CD8-positive, alpha-beta memory T cell (primary cell): Measurements from ENCODE around the gene TNFRSF25. TPM values are rescaled to one million over a fixed set of nuclear protein-coding genes. Genes with fewer than 3 reads are reported as not detected.

Experiments
- CTCF ChIA-PET: fragments of 350-600 bp; sonication (Branson Sonifier 250); formaldehyde crosslinking; loops from one replicate; lab custom pipeline; 2021; ENCODE audit warnings: antibody characterized with exemption; lab: Charles Lee
- POLR2A ChIA-PET: fragments of 350-600 bp; sonication (Branson Sonifier 250); formaldehyde crosslinking; loops from one replicate; lab custom pipeline; 2021; ENCODE audit warnings: antibody characterized with exemption; lab: Charles Lee
- DNase-seq, 5 donors: peaks; one replicate each; pipeline versions ENCODE4 v3.0.0 to v3.0.0-alpha.2; 2020 to 2022; ENCODE audit warnings: mixed read lengths in 1 of 5
- H3K27ac ChIP-seq: one replicate; pipeline ENCODE4 v1.7.0; 2013; ENCODE audit warnings: low read depth, mild to moderate bottlenecking, low read length, moderate library complexity
- H3K27me3 ChIP-seq: 2 replicates; pipeline ENCODE4 v1.7.0; 2013; ENCODE audit warnings: low read length, mild to moderate bottlenecking; ENCODE audit not compliant: insufficient read depth, poor library complexity, severe bottlenecking
- H3K36me3 ChIP-seq: 2 replicates; pipeline ENCODE4 v1.7.0; 2013; ENCODE audit warnings: mild to moderate bottlenecking, low read length, moderate library complexity; ENCODE audit not compliant: insufficient read depth
- H3K4me1 ChIP-seq: 2 replicates; pipeline ENCODE4 v1.7.0; 2013; ENCODE audit warnings: mild to moderate bottlenecking, low read length, moderate library complexity; ENCODE audit not compliant: insufficient read depth
- H3K4me3 ChIP-seq: 2 replicates; pipeline ENCODE4 v1.7.0; 2013; ENCODE audit warnings: mild to moderate bottlenecking, low read length
- H3K9me3 ChIP-seq: 2 replicates; pipeline ENCODE4 v1.7.0; 2013; ENCODE audit warnings: mild to moderate bottlenecking, low read length
- H3K27ac Mint-ChIP-seq, 8 donors: one replicate each; pipeline ENCODE4 v1.8.0; 2020 to 2021; ENCODE audit warnings: mixed read lengths in 8 of 8, mild to moderate bottlenecking in 6 of 8, inconsistent platforms in 3 of 8, moderate library complexity in 3 of 8
- H3K27me3 Mint-ChIP-seq, 2 donors: one replicate each; pipeline ENCODE4 v1.8.0; 2020 to 2021; ENCODE audit warnings: mixed read lengths in 2 of 2, mild to moderate bottlenecking in 1 of 2, moderate library complexity in 1 of 2
- H3K36me3 Mint-ChIP-seq, 3 donors: one replicate each; pipeline ENCODE4 v1.8.0; 2020 to 2021; ENCODE audit warnings: mixed read lengths in 3 of 3, inconsistent platforms in 1 of 3, mild to moderate bottlenecking in 1 of 3
- H3K4me1 Mint-ChIP-seq, 3 donors: one replicate each; pipeline ENCODE4 v1.8.0; 2020 to 2021; ENCODE audit warnings: mixed read lengths in 3 of 3, inconsistent platforms in 1 of 3, mild to moderate bottlenecking in 1 of 3
- H3K4me3 Mint-ChIP-seq, 7 donors: one replicate each; pipeline ENCODE4 v1.8.0; 2020 to 2021; ENCODE audit warnings: mixed read lengths in 7 of 7, mild to moderate bottlenecking in 6 of 7, moderate library complexity in 4 of 7, inconsistent platforms in 2 of 7
- H3K9me3 Mint-ChIP-seq, 5 donors: one replicate each; pipeline ENCODE4 v1.8.0; 2020 to 2022; ENCODE audit warnings: mixed read lengths in 5 of 5, mild to moderate bottlenecking in 3 of 5, moderate library complexity in 2 of 5, inconsistent platforms in 1 of 5
- polyA plus RNA-seq: library from polyadenylated mRNA; unstranded; fragments of 300-500 nt; fragmentation: Illumina TruSeq; gene quantifications from one replicate; pipeline ENCODE4 v1.2.3, GENCODE V29; 2021
- total RNA-seq, 2 experiments: library from RNA; stranded (reverse); gene quantifications; one replicate each; pipeline ENCODE4 v1.2.3, GENCODE V29; 2021

The TNFRSF25 gene
- total and polyA plus RNA-seq, 3 experiments from 2014 or later, result 30.0 to 100 (median 90.8) TPM

- no peak for DNase-seq
- H3K4me1 Mint-ChIP-seq, result no peaks in the 10 kb centered on the region
- no peaks in the 10 kb centered on the region for H3K36me3 ChIP-seq
- H3K4me1 ChIP-seq, result no peaks in the 10 kb centered on the region
- H3K27me3 ChIP-seq, result peaks cover 5% of the 10 kb centered on the region
- no peak overlapping the region for H3K4me3 Mint-ChIP-seq
- H3K27ac ChIP-seq, result no peak overlapping the region
- POLR2A ChIA-PET, result no interaction called here
- H3K36me3 Mint-ChIP-seq, result no peaks in the 10 kb centered on the region
- H3K27ac Mint-ChIP-seq, result no peak overlapping the region
- H3K4me3 ChIP-seq, result no peak overlapping the region
- H3K27me3 Mint-ChIP-seq, result peaks cover 2 to 12% of the 10 kb centered on the region in 2 donors
- CTCF ChIA-PET, result interaction anchor here (0.9 to 1.2 kb wide), 2 partner anchors 13 to 15 kb away, joined by 3 read pairs; no protein-coding TSS in a partner anchor
- H3K9me3 ChIP-seq, result no peaks in the 10 kb centered on the region
- H3K9me3 Mint-ChIP-seq, result no peaks in the 10 kb centered on the region
Measured at GRCh38 chr1:6505367-6506209, 39.6 kb upstream of the TNFRSF25 start.

- peaks cover 5% of the 10 kb centered on the region for H3K27me3 ChIP-seq
- no peaks in the 10 kb centered on the region for H3K4me1 ChIP-seq
- Mint-ChIP-seq H3K27me3 (peaks cover 2 to 12% of the 10 kb centered on the region in 2 donors), H3K9me3 (no peaks in the 10 kb centered on the region), H3K27ac (no peak overlapping the region), H3K4me3 (no peak overlapping the region), H3K36me3 (no peaks in the 10 kb centered on the region), H3K4me1 (no peaks in the 10 kb centered on the region)
- CTCF ChIA-PET, result interaction anchor here (0.9 to 1.2 kb wide), 2 partner anchors 12 to 15 kb away, joined by 3 read pairs; no protein-coding TSS in a partner anchor
- no peaks in the 10 kb centered on the region for H3K9me3 ChIP-seq
- no peaks in the 10 kb centered on the region for H3K36me3 ChIP-seq
- DNase-seq, result no peak
- POLR2A ChIA-PET, result interaction anchor here (0.6 kb wide), 1 partner anchor 12 kb away, joined by 5 read pairs; no protein-coding TSS in a partner anchor
- H3K4me3 ChIP-seq, result no peak overlapping the region
- H3K27ac ChIP-seq, result no peak overlapping the region
Measured at GRCh38 chr1:6504887-6505286, 38.9 kb upstream of the TNFRSF25 start.

- H3K36me3 Mint-ChIP-seq, result no peaks in the 10 kb centered on the region
- H3K9me3 Mint-ChIP-seq, result no peaks in the 10 kb centered on the region
- ChIA-PET CTCF (no interaction called here), POLR2A (interaction anchor here (0.6 kb wide), 1 partner anchor 11 kb away, joined by 5 read pairs; no protein-coding TSS in a partner anchor)
- H3K27ac Mint-ChIP-seq, result no peak overlapping the region
- Histone ChIP-seq H3K9me3 (no peaks in the 10 kb centered on the region), H3K27ac (no peak overlapping the region), H3K4me1 (no peaks in the 10 kb centered on the region), H3K36me3 (no peaks in the 10 kb centered on the region), H3K4me3 (no peak overlapping the region), H3K27me3 (peaks cover 5% of the 10 kb centered on the region)
- no peak overlapping the region for H3K4me3 Mint-ChIP-seq
- DNase-seq, result no peak
- H3K4me1 Mint-ChIP-seq, result peaks cover 0 to 2% (median 0%) of the 10 kb centered on the region in 3 donors
- peaks cover 4 to 12% of the 10 kb centered on the region in 2 donors for H3K27me3 Mint-ChIP-seq
Measured at GRCh38 chr1:6503884-6504602, 38.1 kb upstream of the TNFRSF25 start.

- Mint-ChIP-seq H3K4me3 (no peak overlapping the region), H3K36me3 (no peaks in the 10 kb centered on the region), H3K27me3 (peaks cover 4 to 12% of the 10 kb centered on the region in 2 donors), H3K27ac (no peak overlapping the region), H3K4me1 (peaks cover 7 to 13% (median 7%) of the 10 kb centered on the region in 3 donors), H3K9me3 (no peaks in the 10 kb centered on the region)
- DNase-seq, result no peak
- ChIA-PET CTCF (interaction anchor here (1.3 to 2.0 kb wide), 2 partner anchors 12 to 79 kb away, joined by 3 to 5 read pairs; no protein-coding TSS in a partner anchor), POLR2A (no interaction called here)
- H3K4me3 ChIP-seq, result no peak overlapping the region
- H3K36me3 ChIP-seq, result no peaks in the 10 kb centered on the region
- peaks cover 2% of the 10 kb centered on the region for H3K27me3 ChIP-seq
- peaks cover 5% of the 10 kb centered on the region for H3K4me1 ChIP-seq
- no peak overlapping the region for H3K27ac ChIP-seq
- H3K9me3 ChIP-seq, result no peaks in the 10 kb centered on the region
Measured at GRCh38 chr1:6502000-6502891, 36.3 kb upstream of the TNFRSF25 start.

- no peaks in the 10 kb centered on the region for H3K9me3 ChIP-seq
- H3K27ac Mint-ChIP-seq, result no peak overlapping the region
- POLR2A ChIA-PET, result no interaction called here
Measured at GRCh38 chr1:6501279-6501813, 35.4 kb upstream of the TNFRSF25 start.

GRCh38 chr1:6500544-6501278 is 34.7 kb upstream of the TNFRSF25 start:
- H3K27ac Mint-ChIP-seq, result no peak overlapping the region
- ChIA-PET CTCF (interaction anchor here (2.0 kb wide), 1 partner anchor 11 kb away, joined by 5 read pairs; no protein-coding TSS in a partner anchor), POLR2A (no interaction called here)
- DNase-seq, result no peak
- Histone ChIP-seq H3K27me3 (peaks cover 5% of the 10 kb centered on the region), H3K4me1 (peaks cover 5% of the 10 kb centered on the region), H3K4me3 (no peak overlapping the region), H3K27ac (no peak overlapping the region), H3K9me3 (no peaks in the 10 kb centered on the region), H3K36me3 (no peaks in the 10 kb centered on the region)
- peaks cover 2 to 6% of the 10 kb centered on the region in 2 donors for H3K27me3 Mint-ChIP-seq
- no peaks in the 10 kb centered on the region for H3K36me3 Mint-ChIP-seq
- no peaks in the 10 kb centered on the region for H3K9me3 Mint-ChIP-seq
- peak overlapping the region in 1 of 7 donors; percentile 8 for H3K4me3 Mint-ChIP-seq
- peaks cover 10 to 24% (median 13%) of the 10 kb centered on the region in 3 donors for H3K4me1 Mint-ChIP-seq

More at GRCh38 chr1:6501279-6501813, 35.4 kb upstream of the TNFRSF25 start:
- Histone ChIP-seq H3K4me1 (peaks cover 5% of the 10 kb centered on the region), H3K36me3 (no peaks in the 10 kb centered on the region), H3K27me3 (peaks cover 3% of the 10 kb centered on the region), H3K27ac (no peak overlapping the region), H3K4me3 (no peak overlapping the region)
- Mint-ChIP-seq H3K27me3 (peaks cover 2 to 6% of the 10 kb centered on the region in 2 donors), H3K4me3 (peak overlapping the region in 2 of 7 donors; percentile 4 to 8), H3K4me1 (peaks cover 7 to 17% (median 9%) of the 10 kb centered on the region in 3 donors), H3K36me3 (no peaks in the 10 kb centered on the region), H3K9me3 (no peaks in the 10 kb centered on the region)
- no peak for DNase-seq
- CTCF ChIA-PET, result interaction anchor here (2.0 kb wide), 1 partner anchor 11 kb away, joined by 5 read pairs; no protein-coding TSS in a partner anchor
